ENCODE measurements around the gene AP3B1.

- TF ChIP-seq CTCF (IDR thresholded peaks at IDR 0.05): no peak
- TF ChIP-seq EZH2phosphoT487 (IDR thresholded peaks at IDR 0.05): no peak
- TF ChIP-seq EZH2 (IDR thresholded peaks at IDR 0.05): no peak
Measured at GRCh38 chr5:78095125-78095524, 199.4 kb downstream of the AP3B1 start.
